Measurements from ENCODE around the gene FKBP1A. TPM values are rescaled to one million over a fixed set of nuclear protein-coding genes. Genes with fewer than 3 reads are reported as not detected.

Gene FKBP1A
- total and polyA plus RNA-seq, 9 of the 15 experiments (the other 6 are each of a cell fraction or from before 2014, with no cell fraction given): 48.8 to 502 (median 89.6) TPM

GRCh38 chr20:1423625-1424106, 30.8 kb upstream of the FKBP1A start (continued):
- TF ChIP-seq PKNOX1 (IDR thresholded peaks at IDR 0.05): peak; percentile 85
- TF ChIP-seq DMBX1 (CRISPR knock-in tag; IDR thresholded peaks at IDR 0.05; ENCODE audit: borderline replicate concordance): no peak
- TF ChIP-seq PRPF4 (IDR thresholded peaks at IDR 0.05; ENCODE audit: insufficient read depth, low read depth, low read length, poor library complexity, severe bottlenecking): no peak
- no peak for TF ChIP-seq TAL1 (IDR thresholded peaks at IDR 0.05)
- no peak for TF ChIP-seq ZFP1 (CRISPR knock-in tag; IDR thresholded peaks at IDR 0.05)
- TF ChIP-seq DNMT1 (IDR thresholded peaks at IDR 0.05): no peak
- TF ChIP-seq ZNF57 (CRISPR knock-in tag; IDR thresholded peaks at IDR 0.05): no peak
- no peak for TF ChIP-seq BCLAF1 (IDR thresholded peaks at IDR 0.05; ENCODE audit: borderline replicate concordance in 1 of 2, control insufficient read depth in 1 of 2, low read depth in 2 of 2, low read length in 1 of 2)
- no peak for TF ChIP-seq ZNF232 (CRISPR knock-in tag; IDR thresholded peaks at IDR 0.05)
- no peak for TF ChIP-seq MBD2 (IDR thresholded peaks at IDR 0.05; ENCODE audit: borderline replicate concordance, low read depth)
- TF ChIP-seq USF2 (CRISPR knock-in tag; IDR thresholded peaks at IDR 0.05): no peak
- no peak for TF ChIP-seq ZNF408 (CRISPR knock-in tag; IDR thresholded peaks at IDR 0.05; ENCODE audit: low read depth)
- TF ChIP-seq ZKSCAN8 (CRISPR knock-in tag; IDR thresholded peaks at IDR 0.05): no peak
- no peak for TF ChIP-seq ZNF165 (CRISPR knock-in tag; IDR thresholded peaks at IDR 0.05; ENCODE audit: borderline replicate concordance)
- TF ChIP-seq TRIM24 (IDR thresholded peaks at IDR 0.05): no peak
- no peak for TF ChIP-seq PHF8 (IDR thresholded peaks at IDR 0.05; ENCODE audit: borderline replicate concordance, low read length)
- no peak for TF ChIP-seq ID3 (CRISPR knock-in tag; IDR thresholded peaks at IDR 0.05)
- TF ChIP-seq ID3 (tag; IDR thresholded peaks at IDR 0.05): no peak
- no peak for TF ChIP-seq HDGF (IDR thresholded peaks at IDR 0.05)
- no peak for TF ChIP-seq SAFB2 (IDR thresholded peaks at IDR 0.05; ENCODE audit: borderline replicate concordance, low read depth, low read length, severe bottlenecking)
- TF ChIP-seq DEAF1 (CRISPR knock-in tag; IDR thresholded peaks at IDR 0.05): peak; percentile 17; the same call in 1 of the 2 replicates

All from K562 (cell line).